ENCODE measurements around the gene DNAJC15.

Gene DNAJC15

DNA sequence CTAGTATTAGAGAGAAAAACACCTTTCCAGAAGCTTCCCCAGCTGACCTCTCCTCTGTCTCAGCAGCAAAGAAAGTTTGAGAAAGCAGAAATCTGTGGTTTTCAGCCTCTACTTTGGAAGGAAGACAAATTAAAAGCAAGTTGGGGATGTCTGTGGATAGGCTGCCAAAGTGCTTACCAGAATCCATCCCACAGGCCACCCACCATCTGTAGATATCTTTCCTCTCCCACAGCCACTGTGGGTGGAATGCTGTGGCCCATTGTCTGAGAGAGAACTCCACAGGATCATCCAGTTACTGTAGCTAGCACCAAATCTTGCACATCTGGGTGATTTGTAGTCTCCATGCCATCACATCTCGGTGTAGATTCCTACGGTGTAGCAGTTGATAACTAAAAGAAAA lies 133.5 kb downstream of the DNAJC15 start:
- H3K4me3 ChIP-seq (ENCODE audit: low read depth, low read length) = no peak overlapping the region
- TF ChIP-seq ZFHX2 (tag by site-specific recombination; conservative IDR thresholded peaks at IDR 0.05) (peak; percentile 85), EGR2 (tag by site-specific recombination; IDR thresholded peaks at IDR 0.05; ENCODE audit: low read depth) (peak; percentile 81), ZNF112 (tag by site-specific recombination; IDR thresholded peaks at IDR 0.05) (no peak), ZNF169 (tag by site-specific recombination; IDR thresholded peaks at IDR 0.05) (no peak)
- ChIA-PET CTCF (no interaction called here), POLR2A (no interaction called here)
- H3K9me3 ChIP-seq (ENCODE audit: control insufficient read depth, insufficient read depth, low read depth, low read length) = no peaks in the 10 kb centered on the region
- no peak overlapping the region for H3K27ac ChIP-seq (ENCODE audit: extremely low read depth, low read depth, low read length)
- no peaks in the 10 kb centered on the region for H3K36me3 ChIP-seq (ENCODE audit: control insufficient read depth in 2 of 2, insufficient read depth in 1 of 2, low read length in 2 of 2)
- H3K4me1 ChIP-seq (ENCODE audit: control insufficient read depth, insufficient read depth, low read length) = no peaks in the 10 kb centered on the region

DNA sequence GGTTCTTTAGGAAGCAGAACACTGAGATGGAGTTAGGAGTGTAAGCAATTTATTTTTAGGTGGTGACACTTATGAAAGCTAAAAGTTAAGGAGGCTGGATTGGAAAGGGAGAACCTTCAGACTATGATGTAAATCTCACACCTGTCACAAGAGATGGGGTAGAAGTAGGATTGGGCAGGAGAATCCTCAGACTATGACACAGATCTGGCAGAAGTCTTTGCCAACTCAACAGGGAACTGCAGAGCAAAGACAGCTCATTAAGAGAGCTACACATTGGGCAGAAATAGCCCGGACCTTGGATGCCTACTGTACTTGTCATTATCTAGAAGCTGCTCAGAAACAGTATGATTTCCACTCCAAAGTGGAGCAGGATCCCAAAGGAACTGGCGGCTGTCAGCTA lies 134.4 kb downstream of the DNAJC15 start:
- Histone ChIP-seq H3K36me3 (ENCODE audit: control insufficient read depth in 2 of 2, insufficient read depth in 1 of 2, low read length in 2 of 2) (no peaks in the 10 kb centered on the region), H3K27ac (ENCODE audit: extremely low read depth, low read depth, low read length) (no peak overlapping the region), H3K9me3 (ENCODE audit: control insufficient read depth, insufficient read depth, low read depth, low read length) (no peaks in the 10 kb centered on the region), H3K4me1 (ENCODE audit: control insufficient read depth, insufficient read depth, low read length) (no peaks in the 10 kb centered on the region), H3K4me3 (ENCODE audit: low read depth, low read length) (no peak overlapping the region)
- ChIA-PET CTCF (interaction anchor here (0.7 kb wide), 1 partner anchor 738 kb away, joined by 4 read pairs; no protein-coding TSS in a partner anchor), POLR2A (no interaction called here)
- TF ChIP-seq ZNF26 (tag by site-specific recombination; IDR thresholded peaks at IDR 0.05) (no peak), MEIS1 (CRISPR knock-in tag; IDR thresholded peaks at IDR 0.05; ENCODE audit: borderline replicate concordance) (no peak), ZNF266 (tag by site-specific recombination; IDR thresholded peaks at IDR 0.05; ENCODE audit: low read depth) (no peak), ZBTB11 (tag by site-specific recombination; conservative IDR thresholded peaks at IDR 0.05; ENCODE audit: low read depth) (no peak), ZNF777 (tag by site-specific recombination; IDR thresholded peaks at IDR 0.05; ENCODE audit: borderline replicate concordance) (no peak), ZNF184 (tag by site-specific recombination; IDR thresholded peaks at IDR 0.05) (no peak), KLF7 (tag by site-specific recombination; IDR thresholded peaks at IDR 0.05; ENCODE audit: borderline replicate concordance) (no peak), HOXD13 (CRISPR knock-in tag; IDR thresholded peaks at IDR 0.05; ENCODE audit: borderline replicate concordance) (no peak), ZFP37 (tag by site-specific recombination; IDR thresholded peaks at IDR 0.05) (no peak)
- TF ChIP-seq, protein P1, sequence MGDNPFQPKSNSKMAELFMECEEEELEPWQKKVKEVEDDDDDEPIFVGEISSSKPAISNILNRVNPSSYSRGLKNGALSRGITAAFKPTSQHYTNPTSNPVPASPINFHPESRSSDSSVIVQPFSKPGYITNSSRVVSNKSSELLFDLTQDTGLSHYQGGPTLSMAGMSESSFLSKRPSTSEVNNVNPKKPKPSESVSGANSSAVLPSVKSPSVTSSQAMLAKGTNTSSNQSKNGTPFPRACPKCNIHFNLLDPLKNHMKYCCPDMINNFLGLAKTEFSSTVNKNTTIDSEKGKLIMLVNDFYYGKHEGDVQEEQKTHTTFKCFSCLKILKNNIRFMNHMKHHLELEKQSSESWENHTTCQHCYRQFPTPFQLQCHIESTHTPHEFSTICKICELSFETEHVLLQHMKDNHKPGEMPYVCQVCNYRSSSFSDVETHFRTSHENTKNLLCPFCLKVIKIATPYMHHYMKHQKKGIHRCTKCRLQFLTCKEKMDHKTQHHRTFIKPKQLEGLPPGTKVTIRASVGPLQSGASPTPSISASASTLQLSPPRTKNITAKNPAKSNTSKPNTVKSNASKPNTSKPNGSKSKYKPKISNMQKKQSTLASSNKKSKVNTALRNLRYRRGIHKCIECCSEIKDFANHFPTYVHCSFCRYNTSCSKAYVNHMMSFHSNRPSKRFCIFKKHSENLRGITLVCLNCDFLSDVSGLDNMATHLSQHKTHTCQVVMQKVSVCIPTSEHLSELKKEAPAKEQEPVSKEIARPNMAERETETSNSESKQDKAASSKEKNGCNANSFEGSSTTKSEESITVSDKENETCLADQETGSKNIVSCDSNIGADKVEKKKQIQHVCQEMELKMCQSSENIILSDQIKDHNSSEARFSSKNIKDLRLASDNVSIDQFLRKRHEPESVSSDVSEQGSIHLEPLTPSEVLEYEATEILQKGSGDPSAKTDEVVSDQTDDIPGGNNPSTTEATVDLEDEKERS (tag by site-specific recombination; IDR thresholded peaks at IDR 0.05) = no peak

DNA sequence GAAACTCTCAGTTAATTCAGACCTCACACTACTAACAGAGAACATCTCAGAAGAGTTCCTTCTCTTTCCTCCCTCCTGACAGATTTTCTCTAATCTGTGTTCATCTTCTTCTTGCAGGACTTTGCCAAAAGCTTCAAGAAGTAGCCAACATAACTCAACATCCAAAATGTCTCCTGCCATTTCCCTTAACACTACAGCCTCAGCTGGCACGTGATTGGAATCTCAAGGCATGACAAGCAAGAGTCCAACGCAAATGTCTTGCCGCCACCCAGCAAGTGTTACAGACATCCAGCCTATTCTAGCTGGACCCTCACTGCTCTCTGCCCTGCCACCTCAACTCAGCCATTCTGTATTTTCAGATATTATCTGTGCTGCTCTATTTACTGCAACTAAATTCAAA lies 135.1 kb downstream of the DNAJC15 start:
- ChIA-PET POLR2A (no interaction called here), CTCF (interaction anchor here (0.8 kb wide), 1 partner anchor 29 kb away, joined by 3 read pairs; no protein-coding TSS in a partner anchor)
- Histone ChIP-seq H3K4me1 (ENCODE audit: control insufficient read depth, insufficient read depth, low read length) (no peaks in the 10 kb centered on the region), H3K9me3 (ENCODE audit: control insufficient read depth, insufficient read depth, low read depth, low read length) (no peaks in the 10 kb centered on the region), H3K36me3 (ENCODE audit: control insufficient read depth in 2 of 2, insufficient read depth in 1 of 2, low read length in 2 of 2) (no peaks in the 10 kb centered on the region), H3K4me3 (ENCODE audit: low read depth, low read length) (no peak overlapping the region), H3K27ac (ENCODE audit: extremely low read depth, low read depth, low read length) (no peak overlapping the region)
- TF ChIP-seq ZXDB (tag by site-specific recombination; IDR thresholded peaks at IDR 0.05) (no peak), ZNF677 (tag by site-specific recombination; IDR thresholded peaks at IDR 0.05) (no peak)
- TF ChIP-seq, protein P2, sequence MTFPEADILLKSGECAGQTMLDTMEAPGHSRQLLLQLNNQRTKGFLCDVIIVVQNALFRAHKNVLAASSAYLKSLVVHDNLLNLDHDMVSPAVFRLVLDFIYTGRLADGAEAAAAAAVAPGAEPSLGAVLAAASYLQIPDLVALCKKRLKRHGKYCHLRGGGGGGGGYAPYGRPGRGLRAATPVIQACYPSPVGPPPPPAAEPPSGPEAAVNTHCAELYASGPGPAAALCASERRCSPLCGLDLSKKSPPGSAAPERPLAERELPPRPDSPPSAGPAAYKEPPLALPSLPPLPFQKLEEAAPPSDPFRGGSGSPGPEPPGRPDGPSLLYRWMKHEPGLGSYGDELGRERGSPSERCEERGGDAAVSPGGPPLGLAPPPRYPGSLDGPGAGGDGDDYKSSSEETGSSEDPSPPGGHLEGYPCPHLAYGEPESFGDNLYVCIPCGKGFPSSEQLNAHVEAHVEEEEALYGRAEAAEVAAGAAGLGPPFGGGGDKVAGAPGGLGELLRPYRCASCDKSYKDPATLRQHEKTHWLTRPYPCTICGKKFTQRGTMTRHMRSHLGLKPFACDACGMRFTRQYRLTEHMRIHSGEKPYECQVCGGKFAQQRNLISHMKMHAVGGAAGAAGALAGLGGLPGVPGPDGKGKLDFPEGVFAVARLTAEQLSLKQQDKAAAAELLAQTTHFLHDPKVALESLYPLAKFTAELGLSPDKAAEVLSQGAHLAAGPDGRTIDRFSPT (tag by site-specific recombination; IDR thresholded peaks at IDR 0.05) = no peak
- TF ChIP-seq, protein P3, sequence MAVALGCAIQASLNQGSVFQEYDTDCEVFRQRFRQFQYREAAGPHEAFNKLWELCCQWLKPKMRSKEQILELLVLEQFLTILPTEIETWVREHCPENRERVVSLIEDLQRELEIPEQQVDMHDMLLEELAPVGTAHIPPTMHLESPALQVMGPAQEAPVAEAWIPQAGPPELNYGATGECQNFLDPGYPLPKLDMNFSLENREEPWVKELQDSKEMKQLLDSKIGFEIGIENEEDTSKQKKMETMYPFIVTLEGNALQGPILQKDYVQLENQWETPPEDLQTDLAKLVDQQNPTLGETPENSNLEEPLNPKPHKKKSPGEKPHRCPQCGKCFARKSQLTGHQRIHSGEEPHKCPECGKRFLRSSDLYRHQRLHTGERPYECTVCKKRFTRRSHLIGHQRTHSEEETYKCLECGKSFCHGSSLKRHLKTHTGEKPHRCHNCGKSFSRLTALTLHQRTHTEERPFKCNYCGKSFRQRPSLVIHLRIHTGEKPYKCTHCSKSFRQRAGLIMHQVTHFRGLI (tag by site-specific recombination; IDR thresholded peaks at IDR 0.05) = no peak

All from HEK293 (cell line).